OCI-LY3 (cell line): Measurements from ENCODE around the gene RAB43.

Experiments
- H2AFZ ChIP-seq: fragments of 200-600, 300-600 bp; shearing (Covaris generic); 2 replicates; pipeline ENCODE4 v1.6.0; 2014; ENCODE audit warnings: antibody characterized with exemption, low read depth, low read length
- H3K27ac ChIP-seq: fragments of 200-600, 300-600 bp; sonication (generic); 2 replicates; pipeline ENCODE4 v1.5.1; 2014; ENCODE audit warnings: mild to moderate bottlenecking, low read length, moderate library complexity, mixed read lengths
- H3K27me3 ChIP-seq: fragments of 200-600, 300-600 bp; sonication (generic); 2 replicates; pipeline ENCODE4 v1.6.1; 2014; ENCODE audit warnings: low read depth, low read length, mixed read lengths
- H3K36me3 ChIP-seq: fragments of 200-600, 300-600 bp; sonication (generic); replicated peaks from 2 replicates; pipeline ENCODE3; 2014; ENCODE audit warnings: low read depth, low read length, mixed read lengths
- H3K4me1 ChIP-seq: fragments of 300-600, 200-600 bp; sonication (generic); 2 replicates; pipeline ENCODE4 v1.6.1; 2014; ENCODE audit warnings: low read length, mixed read lengths
- H3K4me2 ChIP-seq: fragments of 200-600, 300-600 bp; sonication (generic); 2 replicates; pipeline ENCODE4 v1.6.1; 2014; ENCODE audit warnings: low read length, mixed read lengths
- H3K4me3 ChIP-seq: fragments of 300-600, 200-600 bp; sonication (generic); 2 replicates; pipeline ENCODE4 v1.5.1; 2014; ENCODE audit warnings: antibody characterized with exemption, mild to moderate bottlenecking, low read length, moderate library complexity
- H3K79me2 ChIP-seq: fragments of 300-600, 200-600 bp; shearing (Covaris generic); 2 replicates; pipeline ENCODE4 v1.6.1; 2014; ENCODE audit warnings: mild to moderate bottlenecking, low read length, mixed read lengths
- H3K9ac ChIP-seq: fragments of 300-600, 200-600 bp; shearing (Covaris generic); 2 replicates; pipeline ENCODE4 v1.6.0; 2014; ENCODE audit warnings: mild to moderate bottlenecking, low read length, moderate library complexity
- H3K9me3 ChIP-seq: fragments of 200-600, 300-600 bp; shearing (Covaris generic); 2 replicates; pipeline ENCODE4 v1.6.1; 2014; ENCODE audit warnings: low read length, mixed read lengths; ENCODE audit not compliant: insufficient read depth
- H4K20me1 ChIP-seq: fragments of 200-600, 300-600 bp; sonication (generic); 2 replicates; pipeline ENCODE4 v1.6.1; 2016; ENCODE audit warnings: low read length, mixed read lengths; ENCODE audit not compliant: insufficient read depth
- EZH2phosphoT487 ChIP-seq: fragments of 200-600 bp; shearing (Covaris generic); IDR thresholded peaks from 2 replicates; pipeline ENCODE4 v1.6.1; 2018; ENCODE audit warnings: antibody characterized with exemption, mixed run types, low read depth
- TF ChIP-seq, protein P1 (sequence below): fragments of 200-600, 300-600 bp; sonication (generic); IDR thresholded peaks from 2 replicates; pipeline ENCODE4 v1.5.1; 2014; ENCODE audit warnings: antibody characterized with exemption, low read length, low read depth

RAB43 gene

GRCh38 chr3:129061888-129062834, 59.4 kb downstream of the RAB43 start:
- no peak overlapping the region for H3K4me2 ChIP-seq
- no peaks in the 10 kb centered on the region for H3K36me3 ChIP-seq
- no peaks in the 10 kb centered on the region for H3K9me3 ChIP-seq
- no peaks in the 10 kb centered on the region for H3K79me2 ChIP-seq
- H3K27ac ChIP-seq: no peak overlapping the region
- no peak for TF ChIP-seq EZH2phosphoT487
- TF ChIP-seq, protein P1, sequence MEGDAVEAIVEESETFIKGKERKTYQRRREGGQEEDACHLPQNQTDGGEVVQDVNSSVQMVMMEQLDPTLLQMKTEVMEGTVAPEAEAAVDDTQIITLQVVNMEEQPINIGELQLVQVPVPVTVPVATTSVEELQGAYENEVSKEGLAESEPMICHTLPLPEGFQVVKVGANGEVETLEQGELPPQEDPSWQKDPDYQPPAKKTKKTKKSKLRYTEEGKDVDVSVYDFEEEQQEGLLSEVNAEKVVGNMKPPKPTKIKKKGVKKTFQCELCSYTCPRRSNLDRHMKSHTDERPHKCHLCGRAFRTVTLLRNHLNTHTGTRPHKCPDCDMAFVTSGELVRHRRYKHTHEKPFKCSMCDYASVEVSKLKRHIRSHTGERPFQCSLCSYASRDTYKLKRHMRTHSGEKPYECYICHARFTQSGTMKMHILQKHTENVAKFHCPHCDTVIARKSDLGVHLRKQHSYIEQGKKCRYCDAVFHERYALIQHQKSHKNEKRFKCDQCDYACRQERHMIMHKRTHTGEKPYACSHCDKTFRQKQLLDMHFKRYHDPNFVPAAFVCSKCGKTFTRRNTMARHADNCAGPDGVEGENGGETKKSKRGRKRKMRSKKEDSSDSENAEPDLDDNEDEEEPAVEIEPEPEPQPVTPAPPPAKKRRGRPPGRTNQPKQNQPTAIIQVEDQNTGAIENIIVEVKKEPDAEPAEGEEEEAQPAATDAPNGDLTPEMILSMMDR: no peak
- peaks cover 9% of the 10 kb centered on the region; the same call in 1 of the 2 replicates for H3K27me3 ChIP-seq
- no peaks in the 10 kb centered on the region for H4K20me1 ChIP-seq
- no peak overlapping the region for H3K9ac ChIP-seq
- no peaks in the 10 kb centered on the region for H3K4me1 ChIP-seq
- no peak overlapping the region for H2AFZ ChIP-seq
- no peak overlapping the region for H3K4me3 ChIP-seq

GRCh38 chr3:129061023-129061887, 60.3 kb downstream of the RAB43 start:
- H3K4me1 ChIP-seq: no peaks in the 10 kb centered on the region
- no peak overlapping the region for H2AFZ ChIP-seq
- no peak overlapping the region for H3K4me2 ChIP-seq
- H3K9me3 ChIP-seq: no peaks in the 10 kb centered on the region
- H3K36me3 ChIP-seq: no peaks in the 10 kb centered on the region
- no peak overlapping the region for H3K9ac ChIP-seq
- H3K27ac ChIP-seq: no peak overlapping the region
- no peaks in the 10 kb centered on the region for H3K79me2 ChIP-seq
- TF ChIP-seq, protein P1: no peak
- no peak for TF ChIP-seq EZH2phosphoT487
- H4K20me1 ChIP-seq: no peaks in the 10 kb centered on the region
- peaks cover 16% of the 10 kb centered on the region; the same call in 1 of the 2 replicates for H3K27me3 ChIP-seq
- H3K4me3 ChIP-seq: no peak overlapping the region

DNA sequence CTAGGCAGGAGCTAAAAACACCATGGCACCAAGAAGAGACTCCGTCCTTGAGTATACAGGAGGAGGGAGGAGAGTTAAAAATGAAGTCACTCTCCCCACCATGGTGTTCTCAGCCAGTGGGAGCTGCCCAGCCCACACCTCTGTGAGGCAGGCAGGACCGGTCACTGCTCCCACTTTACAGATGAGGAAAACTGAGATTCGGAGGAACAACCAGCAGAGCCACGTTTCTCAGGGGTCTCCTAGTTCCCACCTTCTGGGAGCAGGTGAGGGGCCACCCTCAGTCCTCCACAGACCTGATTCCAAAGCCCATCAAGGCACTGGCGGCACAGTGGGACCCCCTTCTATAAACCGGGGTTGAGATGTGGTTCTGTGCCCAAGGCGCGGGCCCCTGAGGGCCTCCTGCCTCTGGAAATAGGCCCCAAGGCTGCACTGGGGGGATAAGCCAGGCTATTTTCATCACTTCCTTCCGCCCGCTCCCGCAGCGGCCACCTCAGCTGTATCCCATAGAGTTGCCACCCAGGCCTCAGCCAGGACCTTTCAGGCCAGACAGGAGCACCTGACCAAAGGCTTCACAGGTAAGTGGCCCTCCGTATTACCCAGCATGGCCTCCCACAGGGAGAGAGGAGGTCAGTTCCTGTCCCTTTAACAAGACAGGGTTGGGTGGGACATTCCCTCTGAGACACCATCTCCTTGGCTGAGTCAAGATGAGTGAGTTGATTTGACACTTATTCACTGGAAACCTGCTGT, 61.2 kb downstream of the RAB43 start, which contains the start of gene GP9:
GP9 (plus strand) TSS at position 504 of the 747 bp plus-strand sequence. CDS start 961 bp downstream, outside the sequence.
- TF ChIP-seq, protein P1: no peak
- no peak for TF ChIP-seq EZH2phosphoT487
- H3K36me3 ChIP-seq: no peaks in the 10 kb centered on the region
- no peaks in the 10 kb centered on the region for H3K79me2 ChIP-seq
- peaks cover 18% of the 10 kb centered on the region; the same call in 1 of the 2 replicates for H3K27me3 ChIP-seq
- no peaks in the 10 kb centered on the region for H3K4me1 ChIP-seq
- H3K4me2 ChIP-seq: no peak within 1 kb of the TSS
- no peak within 1 kb of the TSS for H3K9ac ChIP-seq
- no peak within 1 kb of the TSS for H2AFZ ChIP-seq
- H4K20me1 ChIP-seq: no peaks in the 10 kb centered on the region
- H3K4me3 ChIP-seq: no peak within 1 kb of the TSS
- H3K9me3 ChIP-seq: no peaks in the 10 kb centered on the region
- H3K27ac ChIP-seq: no peak within 1 kb of the TSS
